Measurements from ENCODE around the gene NKX6-2. TPM values are rescaled to one million over a fixed set of nuclear protein-coding genes. Genes with fewer than 3 reads are reported as not detected.

The NKX6-2 gene
- polyA plus RNA-seq, 1 donor: 2.6 TPM

GRCh38 chr10:132813001-132813401 lies 27.1 kb upstream of the NKX6-2 start:
- no peak for DNase-seq (ENCODE audit: low read depth)

- DNase-seq (ENCODE audit: low read depth): no peak
Measured at GRCh38 chr10:132812520-132812919, 26.6 kb upstream of the NKX6-2 start.

- no peak for DNase-seq (ENCODE audit: low read depth)
Measured at GRCh38 chr10:132811891-132812481, 26.0 kb upstream of the NKX6-2 start.

- no peak for DNase-seq (ENCODE audit: low read depth)
Measured at GRCh38 chr10:132810807-132811700, 25.1 kb upstream of the NKX6-2 start.

- no peak for DNase-seq (ENCODE audit: low read depth)
Measured at GRCh38 chr10:132810141-132810806, 24.3 kb upstream of the NKX6-2 start.

GRCh38 chr10:132809232-132810140 lies 23.5 kb upstream of the NKX6-2 start:
- DNase-seq (ENCODE audit: low read depth): no peak

GRCh38 chr10:132808383-132809231 lies 22.7 kb upstream of the NKX6-2 start:
- DNase-seq (ENCODE audit: low read depth): no peak

GRCh38 chr10:132807621-132808049 lies 21.7 kb upstream of the NKX6-2 start:
- no peak for DNase-seq (ENCODE audit: low read depth)

- DNase-seq (ENCODE audit: low read depth): no peak
Measured at GRCh38 chr10:132806561-132807003, 20.6 kb upstream of the NKX6-2 start.

- no peak for DNase-seq (ENCODE audit: low read depth)
Measured at GRCh38 chr10:132806110-132806509, 20.2 kb upstream of the NKX6-2 start.

GRCh38 chr10:132805599-132805998 lies 19.7 kb upstream of the NKX6-2 start:
- no peak for DNase-seq (ENCODE audit: low read depth)

- no peak for DNase-seq (ENCODE audit: low read depth)
Measured at GRCh38 chr10:132804785-132805426, 19.0 kb upstream of the NKX6-2 start.

- no peak for DNase-seq (ENCODE audit: low read depth)
Measured at GRCh38 chr10:132804287-132804686, 18.3 kb upstream of the NKX6-2 start.

GRCh38 chr10:132803416-132804210 lies 17.7 kb upstream of the NKX6-2 start:
- no peak for DNase-seq (ENCODE audit: low read depth)

GRCh38 chr10:132802694-132803320 lies 16.9 kb upstream of the NKX6-2 start:
- DNase-seq (ENCODE audit: low read depth): no peak

- no peak for DNase-seq (ENCODE audit: low read depth)
Measured at GRCh38 chr10:132802048-132802447, 16.1 kb upstream of the NKX6-2 start.

GRCh38 chr10:132799865-132800264 lies 13.9 kb upstream of the NKX6-2 start:
- DNase-seq (ENCODE audit: low read depth): no peak

GRCh38 chr10:132798876-132799275 lies 12.9 kb upstream of the NKX6-2 start:
- DNase-seq (ENCODE audit: low read depth): no peak

- no peak for DNase-seq (ENCODE audit: low read depth)
Measured at GRCh38 chr10:132798403-132798802, 12.5 kb upstream of the NKX6-2 start.

Measured in forelimb muscle (tissue), 1 donor.